GM21360 (cell line): Measurements from ENCODE around the gene APBA2.

ENCODE experiments used
- ATAC-seq: cut with Tn5 transposase; IDR thresholded peaks from one replicate; pipeline ENCODE4 v1.9.1; 2021; ENCODE audit warnings: mild to moderate bottlenecking, moderate library complexity; ENCODE audit not compliant: unreplicated experiment

Gene APBA2

GRCh38 chr15:28914046-28914445, 28.3 kb downstream of the APBA2 start:
- no peak for ATAC-seq

DNA sequence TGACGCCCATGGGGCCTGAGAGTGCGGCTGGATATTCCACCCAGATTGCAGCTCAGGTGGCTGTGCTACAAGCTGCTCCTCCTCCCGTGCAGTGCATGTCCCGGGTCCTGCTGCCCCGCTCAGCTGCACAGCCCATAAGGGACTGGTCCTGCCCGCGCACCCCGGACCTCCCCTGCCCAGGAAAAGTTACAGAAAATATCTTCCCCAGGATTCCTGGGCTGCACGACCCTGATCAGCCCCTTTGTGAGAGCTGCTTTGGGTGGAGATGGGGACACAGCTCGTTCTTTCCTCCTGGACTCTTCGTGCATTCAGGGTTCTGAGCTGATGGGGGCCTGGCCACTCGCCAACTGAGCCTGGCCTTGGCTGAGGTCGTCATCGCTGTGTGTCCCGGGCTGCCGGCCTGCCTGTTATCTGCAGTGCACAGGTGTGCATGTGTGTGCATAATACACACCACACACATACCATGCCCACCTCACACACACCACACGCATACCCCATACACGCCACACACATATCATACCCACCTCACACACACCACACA, 28.8 kb downstream of the APBA2 start:
- ATAC-seq = no peak

GRCh38 chr15:28915041-28915810, 29.5 kb downstream of the APBA2 start:
- ATAC-seq = no peak

DNA sequence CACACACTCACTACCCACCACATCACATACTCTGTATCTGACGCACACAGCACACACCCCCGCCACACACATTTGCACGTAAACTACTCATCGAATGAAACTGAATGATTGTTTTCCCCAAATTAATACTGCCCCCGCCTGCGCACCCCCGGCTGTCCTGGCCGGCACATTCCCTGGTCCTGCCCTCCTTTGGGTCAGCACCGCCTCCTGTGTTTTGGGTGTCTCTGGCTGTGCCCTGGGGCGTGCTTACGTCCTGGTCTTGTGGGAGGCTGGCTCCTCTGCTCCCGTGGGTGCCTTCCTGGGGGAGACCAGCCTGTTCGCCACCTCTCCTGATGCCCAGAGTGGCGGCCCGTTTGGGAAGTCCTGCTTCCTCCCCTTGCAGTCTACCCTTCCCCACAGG, 30.2 kb downstream of the APBA2 start:
- no peak for ATAC-seq

DNA sequence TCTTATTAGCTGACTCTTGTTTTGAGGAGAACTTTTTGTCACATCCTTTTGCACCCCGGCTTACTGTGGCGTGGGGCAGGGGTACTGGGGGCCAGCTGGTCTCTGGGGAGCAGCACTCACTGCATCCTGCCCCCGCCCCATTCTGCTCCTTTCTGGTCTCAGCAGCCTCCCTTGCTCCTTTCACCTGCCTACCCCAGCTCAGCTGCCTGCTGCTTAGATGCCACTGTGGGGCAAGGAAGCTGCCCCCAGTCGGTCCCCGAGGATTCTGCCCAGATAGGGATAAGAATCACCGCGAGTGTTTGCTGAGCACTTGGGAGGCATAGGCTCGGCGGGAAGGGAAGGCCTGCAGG, 32.0 kb downstream of the APBA2 start:
- ATAC-seq = no peak

DNA sequence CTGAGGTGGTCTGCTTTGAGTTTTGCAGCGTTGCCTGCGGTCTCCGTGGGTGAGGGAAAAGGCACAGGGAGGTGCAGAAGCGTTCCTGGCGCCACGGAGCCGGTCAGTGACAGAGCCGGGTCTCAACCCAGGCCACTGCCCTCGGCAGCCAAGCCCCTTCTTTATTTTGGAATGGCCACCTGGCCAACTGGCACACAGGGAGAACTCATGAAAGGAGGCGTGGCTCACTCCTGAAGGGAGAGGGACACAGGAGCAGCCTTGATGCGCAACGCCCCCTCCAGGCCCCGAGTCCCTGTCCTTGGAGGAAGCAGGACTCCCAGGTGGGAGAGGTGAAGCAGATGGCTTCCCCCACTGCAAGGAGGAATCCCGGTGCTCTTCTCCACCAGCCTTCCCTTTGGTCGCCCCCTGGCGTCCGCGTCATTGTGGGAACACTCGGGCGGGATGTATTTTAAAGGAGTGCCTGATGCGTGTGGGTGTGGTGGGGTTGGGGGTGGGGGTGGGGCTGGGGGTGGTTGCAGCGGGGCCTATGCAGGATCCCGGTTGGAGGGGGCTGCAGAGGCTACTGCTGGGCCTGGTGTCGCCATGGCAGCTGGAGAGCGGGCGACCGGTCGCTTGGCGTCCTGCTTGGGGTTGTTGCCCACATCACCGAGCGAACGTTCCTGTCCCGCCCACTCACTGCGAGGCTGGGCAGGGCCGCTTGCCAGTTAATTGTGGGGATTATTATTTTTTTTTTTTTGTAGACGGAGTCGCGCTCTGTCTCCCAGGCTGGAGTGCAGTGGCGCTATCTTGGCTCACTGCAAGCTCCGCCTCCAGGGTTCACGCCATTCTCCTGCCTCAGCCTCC, 32.6 kb downstream of the APBA2 start:
- no peak for ATAC-seq

- no peak for ATAC-seq
Measured at GRCh38 chr15:28919201-28919635, 33.4 kb downstream of the APBA2 start.

- ATAC-seq = no peak
Measured at GRCh38 chr15:28919679-28920655, 34.2 kb downstream of the APBA2 start.

DNA sequence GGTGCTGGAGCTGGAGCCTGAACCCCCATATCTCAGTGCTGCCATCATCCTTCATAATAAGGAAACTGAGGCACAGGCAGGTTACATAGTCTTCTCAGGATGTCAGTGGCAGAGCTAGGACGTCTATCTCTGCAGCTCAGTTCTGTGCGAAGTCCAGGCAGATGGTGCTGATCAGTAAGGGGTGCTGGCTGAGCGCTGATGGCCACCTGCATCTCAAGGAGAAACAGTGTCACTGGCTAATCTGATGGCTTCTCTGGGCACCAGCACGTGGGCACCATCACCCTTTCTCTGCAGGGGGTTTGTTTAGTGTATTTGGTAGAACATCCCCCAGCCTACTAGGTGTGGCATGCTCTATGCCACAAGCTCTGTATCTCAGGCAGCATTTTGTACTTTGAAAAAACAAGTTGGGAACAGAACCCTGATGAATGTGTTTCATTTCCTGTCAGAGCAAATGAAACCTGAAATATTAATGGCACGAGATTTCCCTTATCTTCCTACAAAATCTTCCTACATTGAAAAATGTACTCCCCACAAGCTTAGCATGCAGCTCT, 35.1 kb downstream of the APBA2 start:
- no peak for ATAC-seq

DNA sequence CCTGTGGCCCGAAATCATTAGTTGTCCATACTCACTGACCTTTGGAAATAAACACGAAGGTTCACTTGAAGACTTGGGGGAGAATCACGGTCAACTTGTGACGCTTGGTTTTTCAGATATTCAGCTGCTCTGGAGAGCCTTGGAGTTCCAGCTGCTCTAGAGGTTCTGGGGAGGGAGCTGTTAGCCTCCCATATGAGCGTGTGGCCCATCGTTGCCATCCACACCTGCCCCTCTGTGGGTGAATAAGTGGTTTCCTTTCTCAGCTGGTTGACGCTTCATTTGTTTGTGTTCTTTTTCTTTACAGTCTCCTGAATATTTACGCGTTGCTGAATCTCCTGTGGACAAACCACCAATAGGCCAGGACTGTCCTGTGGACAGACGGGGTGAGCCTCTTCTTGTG, 35.6 kb downstream of the APBA2 start:
- ATAC-seq = no peak

- ATAC-seq = no peak
Measured at GRCh38 chr15:28921919-28922706, 36.3 kb downstream of the APBA2 start.

- ATAC-seq = no peak
Measured at GRCh38 chr15:28922707-28923012, 36.9 kb downstream of the APBA2 start.

GRCh38 chr15:28923726-28924280, 38.0 kb downstream of the APBA2 start:
- no peak for ATAC-seq

GRCh38 chr15:28927043-28927442, 41.3 kb downstream of the APBA2 start:
- no peak for ATAC-seq

- ATAC-seq = no peak
Measured at GRCh38 chr15:28929200-28929599, 43.4 kb downstream of the APBA2 start.

- ATAC-seq = no peak
Measured at GRCh38 chr15:28930011-28930410, 44.2 kb downstream of the APBA2 start.

DNA sequence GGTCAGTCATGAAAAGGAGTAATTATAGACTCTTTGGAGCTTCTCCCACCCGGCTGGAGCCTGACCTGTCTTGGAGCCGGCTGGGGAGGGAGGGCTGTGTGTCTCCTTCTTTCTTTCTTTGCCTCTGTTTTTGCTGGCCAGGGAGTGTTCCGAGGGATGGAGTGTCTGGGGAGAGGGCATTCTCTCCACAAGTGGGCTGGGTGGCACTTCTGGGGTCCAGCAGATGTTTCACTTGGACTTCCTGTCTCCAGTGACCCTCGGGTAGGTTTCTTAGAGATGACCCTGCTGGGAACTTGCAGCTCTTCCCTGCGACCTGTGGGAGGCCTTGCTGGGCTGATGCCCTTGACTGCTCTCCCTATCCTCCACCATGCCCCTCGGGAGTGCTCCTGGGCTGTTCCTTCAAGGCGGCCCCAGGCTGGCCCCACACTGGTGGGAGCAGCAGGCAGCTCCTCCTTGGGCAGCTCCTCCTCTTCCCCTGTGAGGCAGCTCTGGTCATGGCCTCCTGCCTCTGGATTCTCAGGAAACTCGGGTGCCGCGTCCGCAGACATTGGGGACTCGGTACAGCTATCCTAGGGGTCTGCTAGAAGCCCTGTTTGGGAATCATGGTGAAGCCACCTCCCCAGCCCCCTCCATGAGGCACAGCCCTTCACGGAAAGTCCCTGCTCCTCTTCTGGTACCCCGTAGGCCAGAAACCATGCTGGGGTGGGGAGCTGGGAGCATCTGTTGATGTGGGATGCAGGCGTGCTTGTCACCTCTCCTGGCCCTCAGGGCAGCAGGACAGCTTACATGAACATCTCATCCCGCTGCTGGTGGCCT, 44.9 kb downstream of the APBA2 start:
- ATAC-seq = no peak

DNA sequence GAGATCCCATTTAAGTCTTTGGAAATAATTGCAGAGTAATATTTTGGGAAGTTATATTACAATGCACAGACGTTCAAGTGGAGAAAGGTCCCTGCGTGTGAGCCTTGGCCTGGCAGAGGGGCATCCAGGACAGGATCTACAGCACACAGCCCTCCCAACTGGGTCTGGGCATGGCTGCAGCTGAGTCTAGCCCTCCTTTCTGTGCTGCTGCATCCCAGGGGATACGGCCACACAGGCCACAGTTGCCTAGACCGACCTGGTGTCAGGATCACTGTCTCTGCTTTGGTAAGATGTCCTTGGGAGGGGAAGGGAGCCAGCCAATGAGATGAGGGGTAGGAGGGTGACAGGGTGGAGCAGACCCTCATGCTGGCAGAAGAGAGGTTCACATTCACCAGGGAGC, 46.1 kb downstream of the APBA2 start:
- no peak for ATAC-seq

- no peak for ATAC-seq
Measured at GRCh38 chr15:28932361-28932760, 46.6 kb downstream of the APBA2 start.
